K562 (cell line): ENCODE data around the gene WDR3. TPM values are rescaled to one million over a fixed set of nuclear protein-coding genes. Genes with fewer than 3 reads are reported as not detected.

Experiments used
- polyA plus RNA-seq, 8 experiments: library from polyadenylated mRNA; depleted of rRNA in 4 of 8; stranded (reverse) in 5 of 8; unstranded in 3 of 8; fragments of >200 nt; fragmentation: Nextera tagmentation in 2 of 8; fragmentation: Illumina TruSeq in 1 of 8; extraction: Ambion mirVana in 2 of 8; extraction: Trizol in 1 of 8; gene quantifications; 2 replicates each; pipeline versions ENCODE4 v1.2.1 to v1.2.3, GENCODE V29; 2011 to 2014; ENCODE audit warnings: inconsistent platforms in 1 of 8, missing spikeins in 1 of 8
- total RNA-seq, 7 experiments: library from RNA; depleted of rRNA in 6 of 7; stranded (reverse); fragments of >200 nt in 6 of 7; fragmentation: Illumina TruSeq in 2 of 7; extraction: Trizol in 2 of 7; gene quantifications; 2 replicates each; pipeline versions ENCODE4 v1.2.1 to v1.2.3, GENCODE V29; 2011 to 2021; ENCODE audit warnings: low replicate concordance in 1 of 7
- TF ChIP-seq, protein P1 (sequence below): fragments of 450-650 bp; IDR thresholded peaks from 2 replicates; pipeline ENCODE4 v1.6.1; 2016; ENCODE audit warnings: mild to moderate bottlenecking, moderate library complexity
- TF ChIP-seq, protein P2 (sequence below): fragments of 450-650 bp; IDR thresholded peaks from 2 replicates; pipeline ENCODE4 v1.6.1; 2017; ENCODE audit warnings: antibody characterized with exemption

WDR3 gene
- total and polyA plus RNA-seq, 9 of the 15 experiments (the other 6 are each of a cell fraction or from before 2014, with no cell fraction given) = 40.6 to 122 (median 76.5) TPM

DNA sequence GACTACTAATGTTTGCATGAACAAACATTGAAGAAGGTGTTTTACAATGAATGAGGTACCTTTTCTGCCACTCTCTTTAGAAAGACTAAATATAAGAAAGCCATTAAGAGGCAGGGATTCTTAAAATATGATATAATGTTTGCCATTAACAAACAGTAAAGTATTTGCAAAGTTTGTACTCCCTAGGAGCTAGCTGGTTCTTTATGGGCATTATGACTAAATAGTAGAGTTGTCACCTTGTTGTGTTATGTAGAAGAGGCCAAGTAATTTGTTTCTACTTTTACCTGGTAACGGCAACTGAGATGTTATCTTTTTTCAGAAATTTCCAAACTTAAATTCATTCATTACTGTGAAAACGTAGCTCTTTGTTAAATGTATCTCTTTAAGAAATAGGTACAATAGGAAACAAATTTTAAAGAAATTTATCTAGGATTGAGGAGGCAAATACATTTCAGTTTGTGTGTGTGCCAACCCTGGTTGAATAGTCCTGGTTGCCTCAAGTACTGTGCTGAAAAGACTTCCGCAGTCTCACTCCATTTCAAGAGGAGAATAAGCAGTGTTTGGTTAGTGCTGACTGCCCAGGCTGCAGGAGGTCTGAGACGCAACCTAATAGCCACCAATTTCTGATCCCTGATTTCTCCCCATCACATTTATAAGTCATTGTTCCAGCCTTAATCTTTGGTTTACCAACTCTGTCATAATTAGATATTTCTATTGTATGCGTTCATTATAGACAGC is 52.1 kb downstream of the WDR3 start (continued):
- TF ChIP-seq, protein P1, sequence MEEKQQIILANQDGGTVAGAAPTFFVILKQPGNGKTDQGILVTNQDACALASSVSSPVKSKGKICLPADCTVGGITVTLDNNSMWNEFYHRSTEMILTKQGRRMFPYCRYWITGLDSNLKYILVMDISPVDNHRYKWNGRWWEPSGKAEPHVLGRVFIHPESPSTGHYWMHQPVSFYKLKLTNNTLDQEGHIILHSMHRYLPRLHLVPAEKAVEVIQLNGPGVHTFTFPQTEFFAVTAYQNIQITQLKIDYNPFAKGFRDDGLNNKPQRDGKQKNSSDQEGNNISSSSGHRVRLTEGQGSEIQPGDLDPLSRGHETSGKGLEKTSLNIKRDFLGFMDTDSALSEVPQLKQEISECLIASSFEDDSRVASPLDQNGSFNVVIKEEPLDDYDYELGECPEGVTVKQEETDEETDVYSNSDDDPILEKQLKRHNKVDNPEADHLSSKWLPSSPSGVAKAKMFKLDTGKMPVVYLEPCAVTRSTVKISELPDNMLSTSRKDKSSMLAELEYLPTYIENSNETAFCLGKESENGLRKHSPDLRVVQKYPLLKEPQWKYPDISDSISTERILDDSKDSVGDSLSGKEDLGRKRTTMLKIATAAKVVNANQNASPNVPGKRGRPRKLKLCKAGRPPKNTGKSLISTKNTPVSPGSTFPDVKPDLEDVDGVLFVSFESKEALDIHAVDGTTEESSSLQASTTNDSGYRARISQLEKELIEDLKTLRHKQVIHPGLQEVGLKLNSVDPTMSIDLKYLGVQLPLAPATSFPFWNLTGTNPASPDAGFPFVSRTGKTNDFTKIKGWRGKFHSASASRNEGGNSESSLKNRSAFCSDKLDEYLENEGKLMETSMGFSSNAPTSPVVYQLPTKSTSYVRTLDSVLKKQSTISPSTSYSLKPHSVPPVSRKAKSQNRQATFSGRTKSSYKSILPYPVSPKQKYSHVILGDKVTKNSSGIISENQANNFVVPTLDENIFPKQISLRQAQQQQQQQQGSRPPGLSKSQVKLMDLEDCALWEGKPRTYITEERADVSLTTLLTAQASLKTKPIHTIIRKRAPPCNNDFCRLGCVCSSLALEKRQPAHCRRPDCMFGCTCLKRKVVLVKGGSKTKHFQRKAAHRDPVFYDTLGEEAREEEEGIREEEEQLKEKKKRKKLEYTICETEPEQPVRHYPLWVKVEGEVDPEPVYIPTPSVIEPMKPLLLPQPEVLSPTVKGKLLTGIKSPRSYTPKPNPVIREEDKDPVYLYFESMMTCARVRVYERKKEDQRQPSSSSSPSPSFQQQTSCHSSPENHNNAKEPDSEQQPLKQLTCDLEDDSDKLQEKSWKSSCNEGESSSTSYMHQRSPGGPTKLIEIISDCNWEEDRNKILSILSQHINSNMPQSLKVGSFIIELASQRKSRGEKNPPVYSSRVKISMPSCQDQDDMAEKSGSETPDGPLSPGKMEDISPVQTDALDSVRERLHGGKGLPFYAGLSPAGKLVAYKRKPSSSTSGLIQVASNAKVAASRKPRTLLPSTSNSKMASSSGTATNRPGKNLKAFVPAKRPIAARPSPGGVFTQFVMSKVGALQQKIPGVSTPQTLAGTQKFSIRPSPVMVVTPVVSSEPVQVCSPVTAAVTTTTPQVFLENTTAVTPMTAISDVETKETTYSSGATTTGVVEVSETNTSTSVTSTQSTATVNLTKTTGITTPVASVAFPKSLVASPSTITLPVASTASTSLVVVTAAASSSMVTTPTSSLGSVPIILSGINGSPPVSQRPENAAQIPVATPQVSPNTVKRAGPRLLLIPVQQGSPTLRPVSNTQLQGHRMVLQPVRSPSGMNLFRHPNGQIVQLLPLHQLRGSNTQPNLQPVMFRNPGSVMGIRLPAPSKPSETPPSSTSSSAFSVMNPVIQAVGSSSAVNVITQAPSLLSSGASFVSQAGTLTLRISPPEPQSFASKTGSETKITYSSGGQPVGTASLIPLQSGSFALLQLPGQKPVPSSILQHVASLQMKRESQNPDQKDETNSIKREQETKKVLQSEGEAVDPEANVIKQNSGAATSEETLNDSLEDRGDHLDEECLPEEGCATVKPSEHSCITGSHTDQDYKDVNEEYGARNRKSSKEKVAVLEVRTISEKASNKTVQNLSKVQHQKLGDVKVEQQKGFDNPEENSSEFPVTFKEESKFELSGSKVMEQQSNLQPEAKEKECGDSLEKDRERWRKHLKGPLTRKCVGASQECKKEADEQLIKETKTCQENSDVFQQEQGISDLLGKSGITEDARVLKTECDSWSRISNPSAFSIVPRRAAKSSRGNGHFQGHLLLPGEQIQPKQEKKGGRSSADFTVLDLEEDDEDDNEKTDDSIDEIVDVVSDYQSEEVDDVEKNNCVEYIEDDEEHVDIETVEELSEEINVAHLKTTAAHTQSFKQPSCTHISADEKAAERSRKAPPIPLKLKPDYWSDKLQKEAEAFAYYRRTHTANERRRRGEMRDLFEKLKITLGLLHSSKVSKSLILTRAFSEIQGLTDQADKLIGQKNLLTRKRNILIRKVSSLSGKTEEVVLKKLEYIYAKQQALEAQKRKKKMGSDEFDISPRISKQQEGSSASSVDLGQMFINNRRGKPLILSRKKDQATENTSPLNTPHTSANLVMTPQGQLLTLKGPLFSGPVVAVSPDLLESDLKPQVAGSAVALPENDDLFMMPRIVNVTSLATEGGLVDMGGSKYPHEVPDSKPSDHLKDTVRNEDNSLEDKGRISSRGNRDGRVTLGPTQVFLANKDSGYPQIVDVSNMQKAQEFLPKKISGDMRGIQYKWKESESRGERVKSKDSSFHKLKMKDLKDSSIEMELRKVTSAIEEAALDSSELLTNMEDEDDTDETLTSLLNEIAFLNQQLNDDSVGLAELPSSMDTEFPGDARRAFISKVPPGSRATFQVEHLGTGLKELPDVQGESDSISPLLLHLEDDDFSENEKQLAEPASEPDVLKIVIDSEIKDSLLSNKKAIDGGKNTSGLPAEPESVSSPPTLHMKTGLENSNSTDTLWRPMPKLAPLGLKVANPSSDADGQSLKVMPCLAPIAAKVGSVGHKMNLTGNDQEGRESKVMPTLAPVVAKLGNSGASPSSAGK = no peak
- TF ChIP-seq, protein P2, sequence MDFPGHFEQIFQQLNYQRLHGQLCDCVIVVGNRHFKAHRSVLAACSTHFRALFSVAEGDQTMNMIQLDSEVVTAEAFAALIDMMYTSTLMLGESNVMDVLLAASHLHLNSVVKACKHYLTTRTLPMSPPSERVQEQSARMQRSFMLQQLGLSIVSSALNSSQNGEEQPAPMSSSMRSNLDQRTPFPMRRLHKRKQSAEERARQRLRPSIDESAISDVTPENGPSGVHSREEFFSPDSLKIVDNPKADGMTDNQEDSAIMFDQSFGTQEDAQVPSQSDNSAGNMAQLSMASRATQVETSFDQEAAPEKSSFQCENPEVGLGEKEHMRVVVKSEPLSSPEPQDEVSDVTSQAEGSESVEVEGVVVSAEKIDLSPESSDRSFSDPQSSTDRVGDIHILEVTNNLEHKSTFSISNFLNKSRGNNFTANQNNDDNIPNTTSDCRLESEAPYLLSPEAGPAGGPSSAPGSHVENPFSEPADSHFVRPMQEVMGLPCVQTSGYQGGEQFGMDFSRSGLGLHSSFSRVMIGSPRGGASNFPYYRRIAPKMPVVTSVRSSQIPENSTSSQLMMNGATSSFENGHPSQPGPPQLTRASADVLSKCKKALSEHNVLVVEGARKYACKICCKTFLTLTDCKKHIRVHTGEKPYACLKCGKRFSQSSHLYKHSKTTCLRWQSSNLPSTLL = no peak
